ENCODE results near the gene GALNT10.

DNA sequence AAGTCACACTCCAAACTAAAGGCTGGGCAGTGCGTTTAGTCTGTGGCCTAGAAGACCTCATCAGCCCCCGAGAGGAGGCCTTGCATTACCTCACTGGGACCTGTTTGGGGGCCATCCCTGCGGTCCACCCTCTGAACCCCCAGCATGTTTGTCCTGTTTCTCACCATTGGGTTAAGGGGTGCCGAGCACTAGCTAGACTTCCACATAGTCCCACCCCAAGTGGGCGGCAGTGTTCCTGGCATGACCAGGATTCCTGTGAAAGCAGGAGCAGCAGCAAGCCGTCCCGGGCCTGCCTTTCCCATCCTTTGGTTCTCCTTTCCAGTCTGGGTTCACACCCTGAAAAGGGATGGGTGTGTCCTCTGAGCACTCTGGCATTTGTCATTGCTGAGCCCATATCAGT is 228.7 kb downstream of the GALNT10 start:
- TF ChIP-seq GATA2 (IDR thresholded peaks at IDR 0.05; ENCODE audit: low read depth, low read length) = no peak
- TF ChIP-seq GATA3 (IDR thresholded peaks at IDR 0.05; ENCODE audit: low read depth, low read length) = no peak
